Peyer's patch (tissue), 4 donors: ENCODE measurements around the gene OSTM1.

Experiments used
- POLR2A ChIP-seq, 2 donors: fragments of 450-650 bp; IDR thresholded peaks; one replicate each; pipeline ENCODE4 v1.5.1; 2017; ENCODE audit warnings: antibody characterized with exemption in 2 of 2, mild to moderate bottlenecking in 2 of 2, moderate library complexity in 2 of 2
- TF ChIP-seq, protein P1 (sequence below), 6 experiments: fragments of 450-650 bp in 4 of 6; fragments of 200-600 bp in 2 of 6; sonication (generic) in 1 of 6; IDR thresholded peaks; one replicate each; pipeline ENCODE4 v1.5.1; 2017 to 2019; ENCODE audit warnings: antibody characterized with exemption in 6 of 6, mild to moderate bottlenecking in 3 of 6, moderate library complexity in 1 of 6

DNA sequence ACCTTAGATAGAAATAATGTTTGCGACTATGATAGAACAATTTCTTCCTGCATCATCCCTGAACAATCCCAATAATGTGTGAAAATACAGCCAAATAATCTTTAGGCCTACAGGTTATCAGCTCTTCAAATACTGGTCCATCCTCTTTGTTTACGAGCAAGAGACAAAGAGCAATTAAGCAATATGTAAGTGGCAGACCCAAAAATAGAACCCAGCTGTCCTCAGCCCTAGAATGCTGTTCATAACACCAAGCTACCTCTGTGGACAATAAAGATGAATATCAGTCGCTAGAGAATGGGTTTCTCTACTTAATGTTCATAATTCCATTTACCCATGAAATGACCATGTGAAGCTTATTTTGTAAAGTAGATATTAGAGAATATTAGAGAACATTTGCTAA is 28.4 kb upstream of the OSTM1 start:
- TF ChIP-seq, protein P1, sequence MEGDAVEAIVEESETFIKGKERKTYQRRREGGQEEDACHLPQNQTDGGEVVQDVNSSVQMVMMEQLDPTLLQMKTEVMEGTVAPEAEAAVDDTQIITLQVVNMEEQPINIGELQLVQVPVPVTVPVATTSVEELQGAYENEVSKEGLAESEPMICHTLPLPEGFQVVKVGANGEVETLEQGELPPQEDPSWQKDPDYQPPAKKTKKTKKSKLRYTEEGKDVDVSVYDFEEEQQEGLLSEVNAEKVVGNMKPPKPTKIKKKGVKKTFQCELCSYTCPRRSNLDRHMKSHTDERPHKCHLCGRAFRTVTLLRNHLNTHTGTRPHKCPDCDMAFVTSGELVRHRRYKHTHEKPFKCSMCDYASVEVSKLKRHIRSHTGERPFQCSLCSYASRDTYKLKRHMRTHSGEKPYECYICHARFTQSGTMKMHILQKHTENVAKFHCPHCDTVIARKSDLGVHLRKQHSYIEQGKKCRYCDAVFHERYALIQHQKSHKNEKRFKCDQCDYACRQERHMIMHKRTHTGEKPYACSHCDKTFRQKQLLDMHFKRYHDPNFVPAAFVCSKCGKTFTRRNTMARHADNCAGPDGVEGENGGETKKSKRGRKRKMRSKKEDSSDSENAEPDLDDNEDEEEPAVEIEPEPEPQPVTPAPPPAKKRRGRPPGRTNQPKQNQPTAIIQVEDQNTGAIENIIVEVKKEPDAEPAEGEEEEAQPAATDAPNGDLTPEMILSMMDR (IDR thresholded peaks at IDR 0.05): no peak
- TF ChIP-seq POLR2A (IDR thresholded peaks at IDR 0.05): no peak
